GM21423 (cell line): ENCODE data around the gene EIF4E3.

Experiments
- ATAC-seq: cut with Tn5 transposase; IDR thresholded peaks from one replicate; pipeline ENCODE4 v1.9.1; 2021; ENCODE audit warnings: mild to moderate bottlenecking, moderate library complexity; ENCODE audit not compliant: unreplicated experiment

EIF4E3 gene

DNA sequence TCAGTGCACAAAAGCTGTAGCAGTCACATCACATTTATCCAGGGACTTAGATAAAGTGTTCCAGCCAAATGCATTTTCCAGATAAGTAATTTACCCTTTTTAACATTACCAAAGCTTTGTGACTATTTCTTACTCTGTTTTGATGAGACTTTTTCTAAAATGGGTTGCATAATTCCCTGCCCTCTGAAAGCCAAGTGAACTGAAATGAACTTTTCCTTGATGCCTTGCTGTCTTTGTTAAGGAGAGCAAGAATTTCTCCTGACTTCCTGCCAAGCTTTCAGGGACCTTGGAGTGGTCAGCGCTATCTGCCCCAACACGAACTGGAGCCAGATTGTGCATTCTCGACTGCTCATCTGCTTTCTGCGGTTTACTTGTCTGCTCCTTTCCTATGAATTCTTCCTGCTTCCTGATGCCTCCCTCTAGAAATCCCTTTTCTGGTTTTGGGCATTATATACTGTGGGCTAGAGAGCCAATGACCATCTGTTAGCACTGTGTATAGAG lies 34.8 kb downstream of the EIF4E3 start:
- no peak for ATAC-seq

DNA sequence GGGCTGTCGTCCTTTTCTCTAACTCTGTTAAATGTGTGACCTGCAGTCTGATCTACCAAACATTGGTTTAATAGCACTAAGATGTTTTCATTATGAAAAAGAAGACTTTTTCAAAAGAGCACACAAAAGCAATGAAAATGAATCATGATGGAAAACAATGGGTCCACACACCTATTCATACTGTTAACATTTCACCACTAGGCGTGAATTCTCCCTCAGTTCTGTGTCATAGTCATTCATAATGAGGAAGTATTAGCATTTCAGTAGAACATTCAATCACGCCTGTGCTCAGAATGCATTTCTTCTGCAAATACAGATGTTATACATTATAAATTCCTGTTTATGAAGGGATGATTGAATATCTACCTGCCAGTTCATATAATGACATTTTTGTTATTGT lies 35.9 kb downstream of the EIF4E3 start:
- ATAC-seq, result no peak

DNA sequence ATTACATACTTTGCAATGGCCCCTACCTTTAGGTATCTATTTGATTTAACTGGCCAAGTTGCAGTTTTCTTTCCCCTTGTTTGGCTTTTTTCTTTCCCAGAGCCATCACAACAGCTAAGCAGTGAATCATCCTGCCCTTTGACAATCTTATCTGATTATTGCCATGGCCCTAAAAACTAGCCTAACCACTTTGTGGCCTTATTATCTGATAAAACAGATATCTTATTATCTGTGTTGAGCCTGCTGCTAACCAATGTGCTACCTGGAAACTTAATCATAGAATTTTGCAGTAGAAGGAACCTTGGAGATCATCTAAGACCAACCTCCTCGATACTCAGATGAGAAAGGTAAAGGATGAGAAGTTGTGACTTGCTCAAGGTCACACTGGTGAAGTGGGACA lies 37.1 kb downstream of the EIF4E3 start:
- ATAC-seq, result no peak

DNA sequence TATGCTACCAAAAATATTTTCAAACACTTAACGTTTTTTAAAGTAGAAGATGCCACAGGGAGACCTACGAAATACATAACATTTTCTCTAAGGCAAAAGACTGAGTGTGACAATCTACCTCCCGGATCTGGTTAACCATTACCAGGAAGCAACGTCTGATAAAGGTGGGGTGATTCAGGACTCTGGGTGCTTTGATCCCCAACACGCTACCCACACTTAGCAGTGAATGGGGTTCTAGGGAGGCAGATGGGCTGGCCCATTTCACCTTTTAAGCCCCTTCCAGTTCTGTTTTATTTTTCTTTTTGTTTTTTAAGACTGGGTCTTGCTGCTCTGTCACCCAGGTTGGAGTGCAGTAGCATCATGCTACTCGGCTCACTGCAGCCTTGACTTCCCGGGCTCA lies 39.5 kb downstream of the EIF4E3 start:
- no peak for ATAC-seq

DNA sequence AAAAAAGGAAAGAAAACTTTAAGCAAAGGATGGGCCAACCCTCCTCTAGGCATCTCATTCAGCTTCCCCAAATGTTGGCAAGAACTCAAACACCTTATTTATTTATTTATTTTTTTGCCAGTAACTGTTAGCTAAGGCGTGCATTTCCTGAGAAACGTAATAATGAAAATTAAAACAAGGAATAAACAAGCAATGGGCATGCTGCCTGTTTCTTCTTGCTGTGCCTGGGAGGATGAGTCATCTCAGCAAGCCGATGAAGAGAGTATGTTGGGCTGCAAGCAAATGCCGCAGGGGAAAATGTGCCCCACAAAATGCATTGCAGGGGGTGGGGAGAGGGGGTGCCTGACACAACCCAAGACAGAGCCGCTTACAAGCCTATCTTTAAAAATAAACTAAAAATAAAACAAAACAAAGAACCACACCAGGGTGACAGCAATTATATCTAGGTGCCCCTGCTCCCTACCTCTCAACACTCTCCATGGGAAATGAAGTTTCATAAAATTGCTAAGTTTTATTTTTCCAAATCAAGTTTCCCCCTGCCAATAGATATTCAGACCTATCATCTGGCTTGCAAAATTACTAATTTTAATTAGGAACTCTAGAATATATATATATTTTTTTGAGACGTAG lies 40.3 kb downstream of the EIF4E3 start:
- ATAC-seq, result no peak

DNA sequence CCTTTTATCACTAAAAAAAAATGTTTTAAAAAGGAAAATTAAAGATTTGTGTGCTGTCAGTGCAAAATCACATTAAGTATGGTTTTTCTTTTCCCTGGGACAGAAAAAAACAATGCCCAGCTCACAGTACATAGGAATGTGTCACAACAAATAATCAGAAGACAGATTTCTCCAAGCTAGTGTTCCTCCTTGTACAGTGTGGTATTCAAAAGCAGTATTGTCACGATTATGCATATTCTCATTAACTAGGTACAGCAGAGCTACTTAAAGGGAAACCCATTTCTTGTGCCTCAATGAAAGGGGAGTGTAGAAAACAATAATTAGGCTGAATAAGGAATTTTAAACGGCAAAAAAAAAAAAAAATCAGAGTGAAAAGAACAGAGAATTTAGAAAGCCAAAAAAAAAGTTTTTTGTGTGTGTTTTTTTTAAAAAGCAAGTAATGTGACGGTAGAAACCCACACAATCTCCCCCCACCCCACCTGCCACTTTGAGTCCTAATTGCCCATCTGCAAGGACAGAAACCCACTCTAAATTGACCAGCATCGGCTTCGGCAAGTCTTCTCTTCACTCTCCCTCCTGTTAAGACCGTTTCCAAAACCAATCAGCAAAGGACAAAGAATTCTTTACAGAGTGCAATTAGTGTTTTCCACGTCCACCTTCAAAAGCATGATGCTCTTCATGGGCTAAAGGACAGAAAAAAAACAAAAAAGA lies 41.0 kb downstream of the EIF4E3 start:
- no peak for ATAC-seq

DNA sequence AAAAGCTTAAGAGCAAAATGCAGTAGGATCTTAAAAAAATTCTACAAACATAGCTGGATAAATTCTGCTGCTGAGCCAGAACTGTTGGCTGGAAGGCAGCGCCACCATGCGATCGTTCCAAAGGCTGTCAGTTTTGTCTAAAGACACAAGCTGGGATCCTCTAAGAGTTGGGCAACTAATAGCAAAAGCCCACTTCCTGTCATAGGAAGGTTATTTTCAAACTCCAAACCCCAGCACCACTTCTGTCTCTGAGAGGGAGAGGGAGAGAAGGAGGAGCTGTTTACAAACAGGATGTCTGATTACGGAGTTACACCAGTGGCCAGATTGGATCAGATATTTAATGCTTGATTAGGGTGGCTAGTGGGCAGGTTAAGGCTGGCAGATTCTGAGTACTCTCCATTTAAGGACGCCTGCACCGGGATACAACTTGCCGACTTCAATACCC lies 44.0 kb downstream of the EIF4E3 start:
- ATAC-seq, result no peak

DNA sequence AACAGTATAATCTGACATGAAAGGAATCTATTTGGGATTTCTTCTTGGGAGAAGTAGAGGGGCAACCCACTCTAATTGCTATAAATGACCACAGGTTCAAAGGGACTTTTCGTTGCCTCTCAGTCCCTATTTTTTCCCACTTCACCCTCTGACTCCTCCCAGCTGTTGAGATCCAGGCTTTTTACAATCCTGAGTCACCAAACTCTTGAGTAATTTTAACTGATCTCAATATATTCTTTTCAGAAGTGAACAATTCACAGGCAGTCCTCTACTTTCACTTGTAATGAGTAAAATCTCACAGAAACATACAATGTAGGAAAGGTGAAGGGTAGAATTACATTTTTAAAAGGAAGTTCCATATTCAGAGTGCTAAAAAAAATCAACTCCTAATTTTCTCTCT lies 44.6 kb downstream of the EIF4E3 start:
- ATAC-seq, result no peak

DNA sequence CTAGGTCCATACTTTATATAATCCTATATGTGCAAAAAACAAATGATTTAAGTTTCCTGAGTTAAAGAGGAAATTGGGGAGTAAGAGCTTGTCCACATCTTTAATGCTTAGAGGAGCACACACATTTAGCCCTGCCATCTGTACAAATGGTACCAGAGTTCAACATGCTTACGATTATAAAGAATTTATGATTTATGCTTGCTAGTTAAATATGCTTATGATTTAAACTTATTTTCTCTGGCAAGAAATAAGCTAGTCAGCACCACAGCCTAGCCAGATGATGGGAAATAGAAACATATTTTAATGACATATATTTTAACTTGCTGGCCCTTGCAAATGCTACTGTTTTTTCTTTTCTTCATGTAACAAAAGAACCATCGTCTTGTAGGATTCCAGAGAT lies 48.3 kb downstream of the EIF4E3 start:
- no peak for ATAC-seq

DNA sequence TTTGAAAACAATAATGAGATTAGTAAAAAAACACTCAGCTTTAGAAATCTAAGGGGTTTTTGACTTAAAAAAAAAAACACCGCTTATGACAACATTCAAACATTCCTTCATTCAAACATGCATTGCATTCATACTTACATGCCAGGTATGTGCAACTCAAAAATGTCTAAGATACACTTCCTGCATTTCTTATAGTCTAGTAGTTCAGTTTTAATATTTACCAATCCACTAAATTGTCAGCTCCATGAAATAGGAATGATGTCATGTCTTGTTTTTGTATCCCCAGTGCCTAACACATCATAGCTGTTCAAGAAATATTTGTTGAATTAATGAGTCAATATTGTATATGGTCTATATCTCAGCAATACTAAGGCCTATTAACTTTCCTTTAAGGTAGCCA lies 51.7 kb downstream of the EIF4E3 start:
- ATAC-seq, result no peak

DNA sequence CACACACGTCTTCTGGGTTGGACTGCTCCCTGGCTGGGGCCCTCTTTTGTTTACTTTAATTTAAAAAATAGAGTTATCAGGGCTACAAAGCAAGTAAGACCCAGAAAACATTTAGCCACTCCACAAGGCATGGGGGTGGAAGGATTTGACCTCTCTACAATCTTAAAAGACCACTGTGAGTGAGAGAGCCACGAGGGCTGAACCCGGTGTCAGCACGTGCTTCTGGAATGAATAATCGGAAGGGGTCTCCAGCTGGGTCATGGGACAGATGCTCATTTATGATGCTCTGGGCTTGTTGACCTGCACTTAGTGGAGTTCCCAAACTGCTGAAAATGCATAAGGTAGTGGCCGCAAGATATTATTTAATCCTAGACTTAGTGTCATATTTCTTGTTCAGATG lies 52.4 kb downstream of the EIF4E3 start:
- ATAC-seq, result no peak

DNA sequence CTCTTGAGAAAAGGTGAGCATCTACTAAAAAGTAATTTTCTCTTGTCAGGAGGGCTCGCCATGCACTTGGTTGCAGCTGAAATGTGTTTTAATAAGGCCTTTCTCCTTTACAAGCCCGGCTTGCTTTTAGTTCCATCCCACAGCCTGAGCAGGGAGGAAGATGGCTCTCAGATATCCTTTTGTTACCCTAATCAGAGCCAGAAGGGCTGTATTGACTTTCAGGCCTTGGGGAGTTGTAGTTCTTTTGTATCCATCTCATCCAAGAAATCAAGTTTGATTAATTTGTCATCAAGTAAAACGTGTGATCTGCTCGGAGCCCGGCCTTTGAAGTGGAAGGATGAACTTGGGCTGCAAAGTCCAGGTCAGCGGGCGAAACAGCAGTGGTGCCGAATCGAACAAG lies 52.9 kb downstream of the EIF4E3 start:
- ATAC-seq, result no peak

DNA sequence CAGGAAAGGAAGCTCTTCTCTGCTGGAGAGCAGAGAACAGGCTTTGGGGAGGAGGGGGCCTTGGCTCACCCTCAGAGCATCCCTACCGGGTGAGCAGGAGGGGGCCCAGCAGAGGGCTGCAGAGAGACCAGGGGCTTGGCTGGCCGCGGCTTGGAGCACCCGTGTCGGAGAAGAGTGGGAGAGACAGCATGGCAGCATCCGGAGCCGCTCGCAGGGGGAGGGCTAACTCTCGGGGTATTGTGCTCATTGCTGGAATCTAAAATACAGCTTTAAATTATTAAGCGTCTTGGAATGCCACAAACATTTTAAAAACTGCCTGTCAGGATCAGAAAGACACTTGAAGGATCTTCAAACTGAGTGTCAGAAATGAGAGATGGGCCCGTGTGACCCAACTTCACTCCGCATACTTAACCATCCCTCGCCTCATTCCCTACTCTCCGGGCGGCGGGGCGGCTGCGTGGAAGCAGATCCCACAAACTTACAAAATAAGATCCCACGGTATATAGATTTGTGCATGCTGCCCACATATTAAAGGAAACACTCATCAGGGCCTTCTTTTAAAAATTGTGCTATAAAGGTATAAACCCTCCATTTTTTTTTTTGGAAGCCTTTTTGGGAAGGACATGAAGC lies 53.9 kb downstream of the EIF4E3 start:
- ATAC-seq, result no peak

DNA sequence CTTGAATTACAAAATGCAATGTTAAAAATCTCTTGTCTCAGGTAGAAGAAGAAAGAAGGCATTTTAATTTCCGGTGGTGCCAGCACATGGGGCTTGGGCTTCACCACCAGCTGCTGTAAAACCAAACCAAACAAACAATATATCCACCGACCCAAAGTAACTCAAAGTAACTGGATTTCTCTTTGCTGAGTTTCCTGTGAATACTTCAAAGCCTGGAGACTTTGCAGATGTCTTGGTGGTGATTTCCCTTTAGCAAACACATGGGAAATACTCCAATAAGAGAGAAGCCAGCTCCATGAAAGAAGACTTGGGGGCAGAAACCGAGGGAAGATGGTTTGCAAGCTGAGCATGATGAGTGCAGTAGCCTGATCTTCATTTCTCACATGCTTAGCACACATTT lies 62.6 kb downstream of the EIF4E3 start:
- ATAC-seq, result no peak

DNA sequence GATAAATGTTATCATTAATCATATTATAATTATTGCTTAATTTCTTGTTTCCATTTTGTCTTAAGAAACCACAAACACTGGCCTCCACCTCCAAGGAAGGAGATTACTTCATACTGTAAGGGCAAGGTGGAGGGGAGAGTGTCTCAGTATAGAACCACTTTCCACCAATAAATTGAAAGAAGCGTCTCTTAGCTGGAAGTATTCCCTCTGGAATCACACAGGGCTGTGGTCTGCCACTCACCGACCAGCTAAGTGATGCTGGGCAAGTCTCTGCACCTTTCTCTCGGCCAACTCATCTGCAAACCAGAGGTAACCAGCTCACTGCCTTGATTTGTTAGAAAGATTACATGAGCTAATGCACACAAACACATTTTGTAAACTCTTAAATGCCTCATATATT lies 63.1 kb downstream of the EIF4E3 start:
- no peak for ATAC-seq

DNA sequence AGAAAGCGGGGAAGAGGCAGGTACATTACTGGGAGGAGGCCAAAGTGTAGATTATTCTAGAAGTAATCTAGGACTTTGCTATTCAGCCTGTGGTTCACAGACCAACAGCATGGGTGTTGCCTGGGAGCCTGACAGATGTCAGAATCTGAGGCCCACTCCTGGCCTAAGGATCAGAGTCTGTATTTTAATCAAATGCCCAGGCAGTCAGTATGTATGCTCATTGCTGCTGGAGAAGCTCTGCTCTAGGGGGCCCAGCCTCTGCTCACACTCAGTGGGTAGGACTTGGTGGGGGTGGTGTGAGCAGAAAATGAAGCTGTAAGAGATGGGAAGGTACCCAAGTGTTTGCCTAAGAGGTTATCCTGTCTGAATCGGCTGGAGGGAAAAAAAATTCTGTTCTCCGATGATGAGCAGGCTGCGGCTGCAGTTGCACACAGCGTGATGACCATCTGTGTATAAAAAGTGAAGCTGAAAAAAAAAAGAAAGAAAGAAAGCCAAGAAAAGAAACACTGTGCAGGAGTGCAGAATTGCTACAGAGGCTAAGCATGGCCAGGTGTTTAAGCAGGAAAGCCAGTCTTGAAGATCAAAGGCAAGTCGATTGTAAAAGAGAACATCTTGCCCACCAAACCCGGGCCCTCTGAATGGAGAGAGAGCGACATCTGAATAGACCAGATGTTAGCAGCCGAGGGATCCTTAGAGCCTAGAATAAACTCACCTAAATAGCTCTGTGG lies 65.2 kb downstream of the EIF4E3 start:
- no peak for ATAC-seq

DNA sequence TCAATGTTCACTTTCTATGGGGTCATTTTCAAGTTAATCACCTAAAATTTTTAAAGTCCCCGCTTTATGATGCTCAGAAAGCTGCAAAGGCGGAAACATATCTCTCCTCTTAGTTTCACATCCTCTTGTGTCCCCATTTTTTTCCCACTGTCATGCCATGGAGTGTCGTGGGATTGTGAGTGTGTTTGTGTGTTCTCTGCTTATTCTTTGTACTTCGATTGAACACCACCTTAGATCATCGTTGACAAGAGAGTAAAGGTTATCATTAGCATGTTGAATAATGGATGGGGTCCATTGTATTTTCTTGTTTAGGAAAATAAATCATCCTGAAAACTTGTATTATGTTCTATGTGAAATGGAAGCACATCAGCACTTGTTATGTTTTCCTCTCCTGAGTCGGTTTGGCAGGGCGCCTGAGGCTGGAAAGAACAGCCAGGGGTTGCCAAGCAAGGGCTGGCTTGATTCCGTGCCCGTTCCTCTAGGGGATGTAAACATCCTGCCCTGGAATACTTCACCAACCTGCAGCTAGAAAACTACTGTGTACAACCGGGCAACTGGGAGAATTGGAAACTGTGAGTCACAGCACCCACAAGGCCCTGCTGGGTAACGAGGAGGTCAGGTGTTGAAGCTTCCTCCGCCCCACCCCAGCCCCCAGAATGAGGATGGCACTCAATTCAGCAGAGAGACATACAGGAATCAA lies 67.2 kb downstream of the EIF4E3 start:
- no peak for ATAC-seq

DNA sequence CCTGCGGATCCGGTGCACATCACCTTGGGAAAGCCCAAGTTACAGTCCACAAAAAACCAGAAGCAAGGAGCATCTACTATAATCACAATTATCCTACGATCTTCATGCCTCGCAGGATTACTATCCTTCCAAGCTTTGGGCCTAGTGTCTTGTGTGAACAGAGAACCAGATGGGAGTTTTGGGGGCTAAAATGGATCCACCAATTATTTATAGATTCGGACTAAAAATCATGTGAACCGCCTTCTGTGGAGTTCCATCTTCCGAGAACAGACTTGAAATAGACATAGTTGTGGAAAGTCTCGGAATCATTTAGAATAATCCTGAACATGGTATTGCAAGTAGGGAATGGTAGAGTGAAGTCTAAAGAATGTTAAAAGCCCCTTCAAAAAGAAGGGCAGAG lies 70.1 kb downstream of the EIF4E3 start:
- no peak for ATAC-seq

DNA sequence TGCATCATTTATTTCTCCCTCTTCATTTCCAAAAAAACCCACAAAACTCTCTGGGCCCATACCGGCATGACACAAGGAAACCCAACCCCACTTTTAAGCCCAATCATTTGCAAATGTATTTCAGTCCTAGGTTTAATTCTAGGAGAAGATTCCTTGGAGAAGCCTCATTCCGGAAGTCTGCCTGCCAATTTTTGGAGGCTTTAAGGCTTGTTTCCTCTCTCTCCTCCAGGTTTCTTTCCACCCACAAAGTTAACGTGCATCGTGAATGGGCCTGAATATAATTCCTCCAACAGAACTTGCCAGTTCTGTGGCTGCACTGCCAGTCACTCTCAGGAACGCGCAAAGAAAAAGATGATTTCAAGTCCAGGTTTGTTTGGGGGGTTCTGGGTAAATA lies 71.8 kb downstream of the EIF4E3 start:
- no peak for ATAC-seq

DNA sequence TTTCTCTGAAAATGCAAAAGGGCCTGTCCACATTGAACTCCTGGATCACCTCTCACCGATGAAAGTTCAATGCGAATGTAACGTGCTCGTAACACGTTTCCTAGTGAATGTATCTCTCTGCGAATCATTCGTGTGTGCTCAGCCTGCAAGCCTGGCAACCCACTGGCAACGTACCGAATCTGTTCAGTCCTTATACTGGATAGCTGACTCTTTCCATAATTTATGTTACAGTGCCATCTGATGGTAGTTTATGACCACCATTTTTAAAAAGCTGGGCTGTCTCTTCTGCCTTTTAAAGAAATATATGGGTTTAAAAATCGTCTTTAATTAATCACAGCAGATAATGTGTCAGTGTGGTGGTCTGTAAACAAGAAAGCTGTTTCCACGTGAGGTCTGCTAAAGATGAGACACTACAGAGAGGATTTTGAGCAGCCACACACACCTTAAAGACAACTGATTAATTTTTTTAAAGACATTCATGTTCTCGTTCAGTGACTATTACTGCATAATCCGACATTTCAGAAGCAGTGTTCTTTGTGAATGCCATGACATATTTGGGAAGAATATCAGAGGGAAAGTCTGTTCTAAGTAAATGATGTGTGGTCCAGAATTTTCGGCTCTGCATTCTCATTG lies 72.3 kb downstream of the EIF4E3 start:
- ATAC-seq, result no peak

DNA sequence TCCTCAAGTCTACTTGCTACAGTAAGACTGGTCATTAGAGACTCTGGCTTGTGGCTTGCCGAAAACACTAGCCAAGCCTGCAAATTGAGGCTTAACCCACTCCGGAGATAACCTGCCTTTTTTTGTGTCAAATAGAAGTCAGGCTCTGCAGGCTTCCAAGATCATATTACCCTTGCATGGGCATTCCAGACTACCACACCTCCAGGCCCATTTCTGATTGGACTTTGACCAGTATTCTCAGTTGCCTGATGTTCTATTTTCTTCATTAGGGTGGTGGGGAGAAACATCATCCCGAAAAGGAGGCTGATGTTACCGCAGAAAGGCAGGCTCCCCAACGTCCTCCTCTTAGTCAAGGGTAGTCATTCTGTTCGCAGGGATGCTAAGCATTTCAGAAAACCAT lies 73.6 kb downstream of the EIF4E3 start:
- no peak for ATAC-seq
